ENCODE measurements around the gene JOSD1. TPM values are rescaled to one million over a fixed set of nuclear protein-coding genes. Genes with fewer than 3 reads are reported as not detected.

JOSD1 gene
- total RNA-seq, result 46.6 and 56.6 TPM in 2 replicates

GRCh38 chr22:38700789-38701628, at the start of gene JOSD1:
TSS of gene JOSD1 (minus strand) at chr22:38700943. CDS start at chr22:38699987, 956 bp downstream.

GRCh38 chr22:38705235-38706100, 4.7 kb upstream of the JOSD1 start, which contains the start of gene GTPBP1:
TSS of gene GTPBP1 (plus strand) at chr22:38705944. CDS start at chr22:38705956, 12 bp downstream.

GRCh38 chr22:38681582-38682335, 19.0 kb downstream of the JOSD1 start, which contains the start of gene TOMM22:
TSS of gene TOMM22 (plus strand) at chr22:38681957. CDS start at chr22:38681979, 22 bp downstream.

GRCh38 chr22:38656256-38657044, 44.3 kb downstream of the JOSD1 start, which contains the start of the genes CBY1 and FAM227A:
TSS of gene CBY1 (plus strand) at chr22:38656638. CDS start at chr22:38668055, 11,417 bp downstream.
TSS of gene FAM227A (minus strand) at chr22:38656392. CDS start at chr22:38650168, 6,224 bp downstream.

Small RNA genes lying within 50 kb of the gene (small RNA-seq; reads per million reads assigned to genes)
- gene AL021707.8 (ENCODE audit: low replicate concordance), result 0.16 reads per million

Other genes with a start within 250 kb of the JOSD1 start
- gene KCNJ4, start 245.7 kb downstream of the JOSD1 start, total RNA-seq, result under 0.01 TPM in 1 of 2 replicates, not detected in the other
- 111 and 136 TPM in 2 replicates for gene KDELR3, start 232.8 kb downstream of the JOSD1 start, total RNA-seq
- gene DDX17, start 194.6 kb downstream of the JOSD1 start, total RNA-seq, result 439 and 549 TPM in 2 replicates
- gene DMC1, start 130.8 kb downstream of the JOSD1 start, total RNA-seq, result 0.88 and 4.3 TPM in 2 replicates
- gene FAM227A, start 44.6 kb downstream of the JOSD1 start, total RNA-seq, result 1.3 and 1.8 TPM in 2 replicates
- gene CBY1, start 44.3 kb downstream of the JOSD1 start, total RNA-seq, result 9.0 and 14.0 TPM in 2 replicates
- gene TOMM22, start 19.0 kb downstream of the JOSD1 start, total RNA-seq, result 49.5 and 79.6 TPM in 2 replicates
- gene GTPBP1, start 5.0 kb upstream of the JOSD1 start, total RNA-seq, result 48.0 and 54.7 TPM in 2 replicates
- gene SUN2, start 55.1 kb upstream of the JOSD1 start, total RNA-seq, result 65.9 and 160 TPM in 2 replicates
- 16.6 and 16.8 TPM in 2 replicates for gene DNAL4, start 93.2 kb upstream of the JOSD1 start, total RNA-seq
- gene NPTXR, start 143.1 kb upstream of the JOSD1 start, total RNA-seq, result 1.9 and 2.4 TPM in 2 replicates
- 30.9 and 70.6 TPM in 2 replicates for gene CBX6, start 171.3 kb upstream of the JOSD1 start, total RNA-seq

Data from placental pericyte (primary cell).